Suprapubic skin (tissue), 4 donors: ENCODE results near the gene CACNA1D. TPM values are rescaled to one million over a fixed set of nuclear protein-coding genes. Genes with fewer than 3 reads are reported as not detected.

Experiments
- DNase-seq, 2 donors: peaks; one replicate each; pipeline ENCODE4 v3.0.0-alpha.2; 2019; ENCODE audit warnings: low spot score in 2 of 2
- H3K27ac ChIP-seq: fragments of 200-600 bp; sonication (generic); one replicate; pipeline ENCODE4 v1.5.1; 2019
- H3K27me3 ChIP-seq: fragments of 200-600 bp; sonication (generic); one replicate; pipeline ENCODE4 v1.5.1; 2019
- H3K36me3 ChIP-seq: fragments of 200-600 bp; sonication (generic); one replicate; pipeline ENCODE4 v1.5.1; 2019
- H3K4me1 ChIP-seq: fragments of 200-600 bp; sonication (generic); one replicate; pipeline ENCODE4 v1.5.1; 2019
- H3K4me3 ChIP-seq: fragments of 200-600 bp; sonication (generic); one replicate; pipeline ENCODE4 v1.5.1; 2019; ENCODE audit warnings: mild to moderate bottlenecking
- H3K9me3 ChIP-seq: fragments of 200-600 bp; sonication (generic); one replicate; pipeline ENCODE4 v1.5.1; 2019
- EP300 ChIP-seq: sonication (generic); formaldehyde crosslinking; IDR thresholded peaks from one replicate; pipeline ENCODE4 v1.6.1; 2017; ENCODE audit warnings: antibody characterized with exemption
- POLR2A ChIP-seq, 2 donors: fragments of 450-650 bp; IDR thresholded peaks; one replicate each; pipeline ENCODE4 v1.6.1; 2017; ENCODE audit warnings: antibody characterized with exemption in 2 of 2, mild to moderate bottlenecking in 2 of 2, moderate library complexity in 2 of 2
- POLR2AphosphoS5 ChIP-seq, 3 donors: sonication (generic); formaldehyde crosslinking; IDR thresholded peaks; one replicate each; pipeline ENCODE4 v1.6.1; 2017; ENCODE audit warnings: antibody characterized with exemption in 3 of 3
- WGBS: methylation state at CpG from one replicate; pipeline ENCODE4 v1.1.5; 2018; 5-methylcytosine and 5-hydroxymethylcytosine counted together
- total RNA-seq, 4 donors: library from RNA; depleted of rRNA; stranded (reverse); fragments of >200 nt; gene quantifications; one replicate each; pipeline ENCODE4 v1.1.0, GENCODE V29; 2016
- TF ChIP-seq, protein P1 (sequence below), 2 donors: fragments of 200-600 bp in 1 of 2; fragments of 450-650 bp in 1 of 2; sonication (generic) in 1 of 2; IDR thresholded peaks; one replicate each; pipeline ENCODE4 v1.5.1; 2016 to 2019; ENCODE audit warnings: antibody characterized with exemption in 2 of 2, mild to moderate bottlenecking in 1 of 2, moderate library complexity in 1 of 2

CACNA1D gene
- total RNA-seq, 4 donors from 2014 or later: 1.9 to 28.2 (median 6.3) TPM

DNA sequence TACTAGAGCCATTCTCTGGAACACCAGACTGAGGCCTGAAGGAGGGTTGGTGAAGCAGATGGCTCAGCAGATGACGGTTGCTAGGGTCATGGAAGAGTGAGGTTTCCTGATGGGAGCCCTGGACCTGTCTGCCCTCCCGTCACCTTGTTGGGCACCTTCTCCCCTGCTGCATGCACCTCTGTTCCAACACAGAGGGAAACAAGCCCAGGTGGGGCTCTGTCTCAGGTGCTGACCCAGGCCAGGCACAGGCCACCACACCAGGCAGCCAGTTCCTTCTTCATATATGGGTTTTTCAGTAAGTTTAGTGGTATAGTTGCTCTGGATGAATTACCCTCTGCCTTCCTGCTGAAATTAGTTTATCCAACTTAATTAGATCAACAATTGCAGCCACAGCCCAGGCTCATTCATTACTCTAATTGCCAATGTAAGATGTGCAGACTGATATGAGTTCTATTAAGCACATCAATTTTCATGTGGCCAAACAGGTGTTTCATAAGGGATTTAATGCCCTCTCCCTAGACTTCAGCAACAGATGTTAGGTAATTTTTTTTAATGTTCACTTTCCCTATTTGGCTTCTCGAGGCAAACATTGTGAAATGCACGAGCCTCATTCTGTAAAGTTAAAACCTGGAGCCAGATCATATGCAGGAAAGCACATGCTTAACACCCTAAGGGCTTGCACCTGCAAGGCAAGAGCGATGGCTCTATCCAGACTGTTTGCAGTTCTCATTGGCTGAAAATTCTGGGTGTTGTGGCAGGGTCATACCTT is 177.0 kb downstream of the CACNA1D start:
- Histone ChIP-seq H3K27ac (no peak overlapping the region), H3K36me3 (no peaks in the 10 kb centered on the region), H3K27me3 (no peaks in the 10 kb centered on the region), H3K4me3 (no peak overlapping the region), H3K4me1 (peaks cover 12% of the 10 kb centered on the region), H3K9me3 (no peaks in the 10 kb centered on the region)
- TF ChIP-seq, protein P1, sequence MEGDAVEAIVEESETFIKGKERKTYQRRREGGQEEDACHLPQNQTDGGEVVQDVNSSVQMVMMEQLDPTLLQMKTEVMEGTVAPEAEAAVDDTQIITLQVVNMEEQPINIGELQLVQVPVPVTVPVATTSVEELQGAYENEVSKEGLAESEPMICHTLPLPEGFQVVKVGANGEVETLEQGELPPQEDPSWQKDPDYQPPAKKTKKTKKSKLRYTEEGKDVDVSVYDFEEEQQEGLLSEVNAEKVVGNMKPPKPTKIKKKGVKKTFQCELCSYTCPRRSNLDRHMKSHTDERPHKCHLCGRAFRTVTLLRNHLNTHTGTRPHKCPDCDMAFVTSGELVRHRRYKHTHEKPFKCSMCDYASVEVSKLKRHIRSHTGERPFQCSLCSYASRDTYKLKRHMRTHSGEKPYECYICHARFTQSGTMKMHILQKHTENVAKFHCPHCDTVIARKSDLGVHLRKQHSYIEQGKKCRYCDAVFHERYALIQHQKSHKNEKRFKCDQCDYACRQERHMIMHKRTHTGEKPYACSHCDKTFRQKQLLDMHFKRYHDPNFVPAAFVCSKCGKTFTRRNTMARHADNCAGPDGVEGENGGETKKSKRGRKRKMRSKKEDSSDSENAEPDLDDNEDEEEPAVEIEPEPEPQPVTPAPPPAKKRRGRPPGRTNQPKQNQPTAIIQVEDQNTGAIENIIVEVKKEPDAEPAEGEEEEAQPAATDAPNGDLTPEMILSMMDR (IDR thresholded peaks at IDR 0.05): no peak
- no peak for TF ChIP-seq POLR2A (IDR thresholded peaks at IDR 0.05)
- no peak for TF ChIP-seq EP300
- TF ChIP-seq POLR2AphosphoS5 (IDR thresholded peaks at IDR 0.05): no peak
- 68% methylated on average over 5 of the region's 5 CpGs for WGBS
- no peak for DNase-seq

DNA sequence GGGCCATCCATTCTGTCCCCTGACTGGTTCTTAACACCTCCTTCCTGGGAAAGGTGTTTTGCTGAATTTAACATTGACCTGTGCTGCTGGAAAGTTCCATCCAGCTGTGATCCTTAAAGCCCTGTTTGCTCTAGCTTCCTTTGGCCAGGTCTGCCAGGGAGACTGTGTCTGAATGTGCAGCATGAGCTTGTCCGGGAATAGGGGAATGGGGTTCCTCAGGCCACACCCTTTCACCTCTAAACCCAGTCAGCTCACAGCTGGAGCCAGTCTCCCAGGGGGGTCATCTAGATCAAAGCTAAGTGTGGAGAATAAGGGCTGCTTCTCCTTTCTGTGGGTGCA is 177.5 kb downstream of the CACNA1D start:
- H3K4me1 ChIP-seq: peaks cover 12% of the 10 kb centered on the region
- no peak overlapping the region for H3K27ac ChIP-seq
- WGBS: 33% methylated on average over 1 of the region's 1 CpG
- no peaks in the 10 kb centered on the region for H3K27me3 ChIP-seq
- H3K9me3 ChIP-seq: no peaks in the 10 kb centered on the region
- H3K4me3 ChIP-seq: no peak overlapping the region
- H3K36me3 ChIP-seq: no peaks in the 10 kb centered on the region
- TF ChIP-seq POLR2AphosphoS5 (IDR thresholded peaks at IDR 0.05): no peak
- TF ChIP-seq, protein P1 (IDR thresholded peaks at IDR 0.05): no peak
- TF ChIP-seq POLR2A (IDR thresholded peaks at IDR 0.05): no peak
- TF ChIP-seq EP300: no peak
- DNase-seq: no peak

DNA sequence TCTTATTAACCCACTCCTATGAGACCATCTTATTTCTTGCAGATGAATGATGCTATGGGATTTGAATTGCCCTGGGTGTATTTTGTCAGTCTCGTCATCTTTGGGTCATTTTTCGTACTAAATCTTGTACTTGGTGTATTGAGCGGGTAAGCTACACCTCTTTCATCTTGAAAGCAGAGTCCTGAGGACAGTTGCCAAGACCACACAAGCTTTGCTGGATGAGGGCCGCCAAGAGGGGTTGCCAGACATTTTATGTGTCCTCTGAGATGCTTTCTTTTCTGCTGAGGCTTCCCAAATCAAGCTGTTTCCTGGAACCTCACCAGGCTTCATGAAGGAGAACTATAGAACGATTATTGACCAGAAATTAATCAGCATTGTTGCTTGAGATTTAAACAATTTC is 178.6 kb downstream of the CACNA1D start:
- Histone ChIP-seq H3K9me3 (no peaks in the 10 kb centered on the region), H3K4me3 (no peak overlapping the region), H3K27ac (no peak overlapping the region), H3K36me3 (no peaks in the 10 kb centered on the region), H3K4me1 (peaks cover 12% of the 10 kb centered on the region), H3K27me3 (no peaks in the 10 kb centered on the region)
- DNase-seq: no peak
- WGBS: 55% methylated on average over 5 of the region's 5 CpGs
- TF ChIP-seq POLR2A (IDR thresholded peaks at IDR 0.05): no peak
- TF ChIP-seq POLR2AphosphoS5 (IDR thresholded peaks at IDR 0.05): no peak
- TF ChIP-seq, protein P1 (IDR thresholded peaks at IDR 0.05): no peak
- TF ChIP-seq EP300: no peak

DNA sequence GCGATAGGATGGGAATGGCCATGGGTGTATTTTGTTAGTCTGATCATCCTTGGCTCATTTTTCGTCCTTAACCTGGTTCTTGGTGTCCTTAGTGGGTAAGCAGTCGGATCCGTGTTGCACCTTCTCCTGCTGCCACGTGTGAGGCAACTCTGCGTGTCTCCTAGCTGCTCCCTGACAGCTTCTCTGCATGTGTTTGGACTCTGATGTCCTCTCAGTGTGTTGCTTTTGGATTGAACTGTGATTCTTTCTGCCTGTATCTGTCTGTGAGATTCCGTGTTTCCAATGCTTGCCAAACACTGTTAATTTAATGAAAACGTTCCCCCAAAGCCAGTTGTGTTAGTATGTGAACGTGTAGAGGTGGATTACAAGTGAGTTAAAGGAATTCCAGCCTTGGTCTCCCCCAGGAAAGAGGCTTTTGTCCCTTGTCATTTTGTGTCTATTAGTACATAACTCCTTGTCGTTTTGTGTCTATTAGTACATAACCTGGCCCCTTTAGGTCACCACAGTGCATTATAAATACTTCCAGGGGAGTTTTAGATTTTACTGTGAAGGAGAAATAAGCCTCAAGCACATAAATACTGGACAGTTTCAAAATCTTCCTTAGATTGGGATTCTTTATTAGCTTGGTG is 179.4 kb downstream of the CACNA1D start:
- no peaks in the 10 kb centered on the region for H3K27me3 ChIP-seq
- H3K36me3 ChIP-seq: no peaks in the 10 kb centered on the region
- 64% methylated on average over 10 of the region's 10 CpGs for WGBS
- H3K27ac ChIP-seq: no peak overlapping the region
- TF ChIP-seq, protein P1 (IDR thresholded peaks at IDR 0.05): no peak
- TF ChIP-seq POLR2AphosphoS5 (IDR thresholded peaks at IDR 0.05) (no peak), POLR2A (IDR thresholded peaks at IDR 0.05) (no peak), EP300 (no peak)
- DNase-seq: no peak
- no peaks in the 10 kb centered on the region for H3K9me3 ChIP-seq
- peaks cover 12% of the 10 kb centered on the region for H3K4me1 ChIP-seq
- no peak overlapping the region for H3K4me3 ChIP-seq

DNA sequence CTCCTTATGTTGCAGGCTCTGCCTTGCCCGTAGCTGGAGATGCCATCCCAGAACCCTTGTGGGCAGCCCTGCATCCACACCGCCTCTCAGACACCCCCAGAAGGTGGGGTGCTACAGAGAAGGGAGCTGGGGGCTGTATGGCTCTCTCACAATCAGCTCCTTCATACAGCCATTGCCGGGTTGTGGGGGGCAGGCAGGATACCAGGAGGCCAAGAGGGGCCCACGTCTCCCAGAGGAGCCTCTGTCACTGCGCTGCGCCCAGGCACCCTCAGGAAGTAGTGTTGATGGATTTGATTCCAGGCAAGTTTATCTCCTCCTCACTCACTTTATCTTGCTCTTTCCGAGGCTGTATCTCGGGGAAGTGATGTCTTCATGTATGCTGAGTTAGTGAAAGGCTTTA is 180.2 kb downstream of the CACNA1D start:
- Histone ChIP-seq H3K27ac (no peak overlapping the region), H3K36me3 (no peaks in the 10 kb centered on the region), H3K4me1 (peaks cover 12% of the 10 kb centered on the region), H3K4me3 (no peak overlapping the region), H3K9me3 (no peaks in the 10 kb centered on the region), H3K27me3 (no peaks in the 10 kb centered on the region)
- TF ChIP-seq POLR2A (IDR thresholded peaks at IDR 0.05) (no peak), POLR2AphosphoS5 (IDR thresholded peaks at IDR 0.05) (no peak), EP300 (no peak)
- TF ChIP-seq, protein P1 (IDR thresholded peaks at IDR 0.05): no peak
- WGBS: 88% methylated on average over 8 of the region's 8 CpGs
- no peak for DNase-seq
